ENCODE measurements around the gene SUN5. TPM values are rescaled to one million over a fixed set of nuclear protein-coding genes. Genes with fewer than 3 reads are reported as not detected.

The SUN5 gene
- total and polyA plus RNA-seq, 2 donors (not counting 3 experiments of a cell fraction or from before 2014, with no cell fraction given): not detected

- no peaks in the 10 kb centered on the region for H3K36me3 ChIP-seq (ENCODE audit: control insufficient read depth in 2 of 2, extremely low read depth in 1 of 2, insufficient read depth in 2 of 2, low read length in 2 of 2)
- intact Hi-C loops (cut with micrococcal nuclease): no loop called here
- H3K4me3 ChIP-seq (replicated peaks in 1 of 3; ENCODE audit: insufficient read depth in 1 of 3, low read depth in 1 of 3, low read length in 3 of 3): no peak overlapping the region
- no peaks in the 10 kb centered on the region for H4K20me1 ChIP-seq (replicated peaks; ENCODE audit: control insufficient read depth, extremely low read depth, insufficient read depth, low read length)
- no peaks in the 10 kb centered on the region for H3K9me3 ChIP-seq (replicated peaks; ENCODE audit: control insufficient read depth, insufficient read depth, low read length)
- no peak for FAIRE-seq
- no peak overlapping the region for H3K9ac ChIP-seq (replicated peaks; ENCODE audit: extremely low read depth, insufficient read depth, low read length)
- H3K4me1 ChIP-seq (ENCODE audit: control insufficient read depth, extremely low read depth, insufficient read depth, low read length): no peaks in the 10 kb centered on the region
- BruUV-seq (replicated peaks): no TSS peak
- no peak for TF ChIP-seq POLR2A (IDR thresholded peaks at IDR 0.05; ENCODE audit: low read depth, low read length)
- no peak for TF ChIP-seq GATA2 (IDR thresholded peaks at IDR 0.05; ENCODE audit: insufficient read depth, insufficient read length, low read depth, low read length)
- TF ChIP-seq CTCF (IDR thresholded peaks at IDR 0.05; ENCODE audit: extremely low read depth in 1 of 2, insufficient read depth in 1 of 2, low read depth in 1 of 2, low read length in 2 of 2): no peak
- no peak for TF ChIP-seq MAX (IDR thresholded peaks at IDR 0.05; ENCODE audit: insufficient read depth, insufficient read length)
- no peak overlapping the region for H3K4me2 ChIP-seq (ENCODE audit: insufficient read depth, low read length)
- H3K79me2 ChIP-seq (ENCODE audit: control insufficient read depth, insufficient read depth, low read length): no peaks in the 10 kb centered on the region
- H3K27ac ChIP-seq (ENCODE audit: insufficient read depth, low read depth, low read length): no peak overlapping the region
- POLR2A ChIA-PET: no interaction called here
- CTCF ChIA-PET: no interaction called here
- DNase-seq (ENCODE audit: low read depth, low spot score): no peak
- no peak overlapping the region for H2AFZ ChIP-seq (ENCODE audit: low read depth, low read length)
- no peaks in the 10 kb centered on the region for H3K9me1 ChIP-seq (replicated peaks; ENCODE audit: control insufficient read depth, extremely low read depth, insufficient read depth, low read length)
- no peaks in the 10 kb centered on the region for H3K27me3 ChIP-seq (ENCODE audit: control insufficient read depth in 2 of 2, insufficient read depth in 2 of 2, low read length in 2 of 2)
- dilution Hi-C loops (cut with MboI; ENCODE audit: extremely low pct_ligation_motif_present, low sequenced_read_pairs): no loop called here
Observed at GRCh38 chr20:33030569-33030968, 26.3 kb upstream of the SUN5 start.

- dilution Hi-C loops (cut with MboI; ENCODE audit: extremely low pct_ligation_motif_present, low sequenced_read_pairs): no loop called here
- H3K4me3 ChIP-seq (replicated peaks in 1 of 3; ENCODE audit: insufficient read depth in 1 of 3, low read depth in 1 of 3, low read length in 3 of 3): no peak overlapping the region
- no peaks in the 10 kb centered on the region for H3K9me3 ChIP-seq (replicated peaks; ENCODE audit: control insufficient read depth, insufficient read depth, low read length)
- BruUV-seq (replicated peaks): no TSS peak
- H3K27me3 ChIP-seq (ENCODE audit: control insufficient read depth in 2 of 2, insufficient read depth in 2 of 2, low read length in 2 of 2): no peaks in the 10 kb centered on the region
- H3K79me2 ChIP-seq (ENCODE audit: control insufficient read depth, insufficient read depth, low read length): no peaks in the 10 kb centered on the region
- no peaks in the 10 kb centered on the region for H3K9me1 ChIP-seq (replicated peaks; ENCODE audit: control insufficient read depth, extremely low read depth, insufficient read depth, low read length)
- intact Hi-C loops (cut with micrococcal nuclease): no loop called here
- ChIA-PET CTCF (no interaction called here), POLR2A (no interaction called here)
- no peak overlapping the region for H3K27ac ChIP-seq (ENCODE audit: insufficient read depth, low read depth, low read length)
- H3K9ac ChIP-seq (replicated peaks; ENCODE audit: extremely low read depth, insufficient read depth, low read length): no peak overlapping the region
- no peak for DNase-seq (ENCODE audit: low read depth, low spot score)
- no peaks in the 10 kb centered on the region for H3K36me3 ChIP-seq (ENCODE audit: control insufficient read depth in 2 of 2, extremely low read depth in 1 of 2, insufficient read depth in 2 of 2, low read length in 2 of 2)
- H2AFZ ChIP-seq (ENCODE audit: low read depth, low read length): no peak overlapping the region
- no peaks in the 10 kb centered on the region for H3K4me1 ChIP-seq (ENCODE audit: control insufficient read depth, extremely low read depth, insufficient read depth, low read length)
- H3K4me2 ChIP-seq (ENCODE audit: insufficient read depth, low read length): no peak overlapping the region
- no peak for TF ChIP-seq POLR2AphosphoS5 (IDR thresholded peaks at IDR 0.05; ENCODE audit: insufficient read depth, low read depth, low read length)
- TF ChIP-seq MYC (IDR thresholded peaks at IDR 0.05; ENCODE audit: low read depth, low read length): no peak
- no peak for TF ChIP-seq EZH2 (IDR thresholded peaks at IDR 0.05; ENCODE audit: borderline replicate concordance, low read depth, low read length, severe bottlenecking)
- TF ChIP-seq FOS (IDR thresholded peaks at IDR 0.05; ENCODE audit: borderline replicate concordance, insufficient read depth, low read length): no peak
- TF ChIP-seq JUN (IDR thresholded peaks at IDR 0.05; ENCODE audit: borderline replicate concordance, insufficient read depth, insufficient read length, low read depth): no peak
- TF ChIP-seq POLR2A (IDR thresholded peaks at IDR 0.05; ENCODE audit: low read depth, low read length): no peak
- no peak for TF ChIP-seq GATA2 (IDR thresholded peaks at IDR 0.05; ENCODE audit: insufficient read depth, insufficient read length, low read depth, low read length)
- no peak for TF ChIP-seq CTCF (IDR thresholded peaks at IDR 0.05; ENCODE audit: extremely low read depth in 1 of 2, insufficient read depth in 1 of 2, low read depth in 1 of 2, low read length in 2 of 2)
- no peak for TF ChIP-seq MAX (IDR thresholded peaks at IDR 0.05; ENCODE audit: insufficient read depth, insufficient read length)
- no peak for FAIRE-seq
- no peaks in the 10 kb centered on the region for H4K20me1 ChIP-seq (replicated peaks; ENCODE audit: control insufficient read depth, extremely low read depth, insufficient read depth, low read length)
Observed at GRCh38 chr20:33030076-33030475, 25.8 kb upstream of the SUN5 start.
